Mesenchymal stem cell (in vitro differentiated cells and primary cell): Measurements from ENCODE around the gene IST1.

Experiments
- DNase-seq: peaks from one replicate; pipeline ENCODE4 v3.0.0-alpha.2; 2013
- H2AFZ ChIP-seq: one replicate; pipeline ENCODE4 v1.6.1; 2013; ENCODE audit warnings: low read depth, mild to moderate bottlenecking, control low read depth, inconsistent platforms, low read length, moderate library complexity
- H2AK5ac ChIP-seq: 2 replicates; pipeline ENCODE4 v1.6.1; 2013; ENCODE audit warnings: low read length, moderate library complexity, mild to moderate bottlenecking, inconsistent platforms; ENCODE audit not compliant: severe bottlenecking
- H2BK120ac ChIP-seq: one replicate; pipeline ENCODE4 v1.6.1; 2013; ENCODE audit warnings: low read depth, mild to moderate bottlenecking, inconsistent platforms, low read length, moderate library complexity
- H2BK12ac ChIP-seq, 2 experiments: one replicate each; pipeline ENCODE4 v1.6.1; 2013; ENCODE audit warnings: inconsistent platforms in 2 of 2, low read length in 2 of 2, mild to moderate bottlenecking in 2 of 2, moderate library complexity in 2 of 2, control low read depth in 1 of 2
- H2BK15ac ChIP-seq: one replicate; pipeline ENCODE4 v1.6.1; 2013; ENCODE audit warnings: mild to moderate bottlenecking, low read depth, inconsistent platforms; ENCODE audit not compliant: poor library complexity, severe bottlenecking
- H2BK5ac ChIP-seq: 2 replicates; pipeline ENCODE4 v1.6.1; 2013; ENCODE audit warnings: low read depth, mild to moderate bottlenecking, low read length, control low read depth, inconsistent platforms; ENCODE audit not compliant: poor library complexity, severe bottlenecking
- H3K14ac ChIP-seq, 2 experiments: one replicate each; pipeline ENCODE4 v1.6.1; 2013; ENCODE audit warnings: inconsistent platforms in 2 of 2, low read length in 2 of 2, control low read depth in 1 of 2, mild to moderate bottlenecking in 1 of 2, moderate library complexity in 1 of 2
- H3K18ac ChIP-seq, 2 experiments: one replicate each; pipeline ENCODE4 v1.6.1; 2013; ENCODE audit warnings: inconsistent platforms in 2 of 2, low read length in 2 of 2, control low read depth in 1 of 2, low read depth in 1 of 2, mild to moderate bottlenecking in 1 of 2
- H3K23ac ChIP-seq, 2 experiments: one replicate each; pipeline ENCODE4 v1.6.1; 2013; ENCODE audit warnings: inconsistent platforms in 2 of 2, low read length in 2 of 2, mild to moderate bottlenecking in 2 of 2, moderate library complexity in 2 of 2, control low read depth in 1 of 2
- H3K27ac ChIP-seq: 2 replicates; pipeline ENCODE4 v1.5.1; 2013; ENCODE audit warnings: mild to moderate bottlenecking, moderate library complexity, low read length, control low read depth, inconsistent platforms; ENCODE audit not compliant: poor library complexity, severe bottlenecking
- H3K27me3 ChIP-seq, 2 experiments: 2 replicates each; pipeline versions ENCODE4 v1.6.1 to v1.7.0; 2013; ENCODE audit warnings: low read length in 2 of 2, mild to moderate bottlenecking in 2 of 2, moderate library complexity in 2 of 2, control low read depth in 1 of 2, inconsistent platforms in 1 of 2; ENCODE audit not compliant: control insufficient read depth in 1 of 2, insufficient read depth in 1 of 2
- H3K36me3 ChIP-seq, 2 experiments: 2 replicates each; pipeline versions ENCODE4 v1.6.1 to v1.7.0; 2013; ENCODE audit warnings: low read length in 2 of 2, control low read depth in 1 of 2, inconsistent platforms in 1 of 2, low read depth in 1 of 2, mild to moderate bottlenecking in 1 of 2; ENCODE audit not compliant: insufficient read depth in 2 of 2, control insufficient read depth in 1 of 2
- H3K4ac ChIP-seq, 2 experiments: one replicate each; pipeline ENCODE4 v1.6.1; 2013; ENCODE audit warnings: inconsistent platforms in 2 of 2, low read length in 2 of 2, mild to moderate bottlenecking in 2 of 2, moderate library complexity in 2 of 2, control low read depth in 1 of 2, low read depth in 1 of 2
- H3K4me1 ChIP-seq: 2 replicates; pipeline ENCODE4 v1.6.1; 2013; ENCODE audit warnings: low read depth, low read length, control low read depth; ENCODE audit not compliant: control insufficient read depth, insufficient read depth
- H3K4me2 ChIP-seq: 2 replicates; pipeline ENCODE4 v1.6.1; 2013; ENCODE audit warnings: low read length, mild to moderate bottlenecking, inconsistent platforms; ENCODE audit not compliant: poor library complexity, severe bottlenecking
- H3K4me3 ChIP-seq, 2 experiments: 2 replicates each; pipeline versions ENCODE4 v1.5.1 to v1.7.0; 2013; ENCODE audit warnings: low read length in 2 of 2, mild to moderate bottlenecking in 2 of 2, control low read depth in 1 of 2, low read depth in 1 of 2; ENCODE audit not compliant: insufficient read depth in 1 of 2
- H3K79me1 ChIP-seq: replicated peaks from 2 replicates; pipeline ENCODE4 v1.6.1; 2013; ENCODE audit warnings: mild to moderate bottlenecking, control low read depth, low read length, inconsistent platforms; ENCODE audit not compliant: poor library complexity, severe bottlenecking
- H3K9ac ChIP-seq: 2 replicates; pipeline ENCODE4 v1.7.0; 2013; ENCODE audit warnings: mild to moderate bottlenecking, low read length, moderate library complexity
- H3K9me3 ChIP-seq: 2 replicates; pipeline ENCODE4 v1.7.0; 2013; ENCODE audit warnings: mild to moderate bottlenecking, low read length; ENCODE audit not compliant: control insufficient read depth
- H4K8ac ChIP-seq: one replicate; pipeline ENCODE4 v1.6.1; 2013; ENCODE audit warnings: inconsistent platforms, mild to moderate bottlenecking, low read length, moderate library complexity
- H4K91ac ChIP-seq: one replicate; pipeline ENCODE4 v1.6.1; 2013; ENCODE audit warnings: mild to moderate bottlenecking, low read length, inconsistent platforms
- WGBS: methylation state at CpG from one replicate; pipeline ENCODE4 v1.1.7; 2013; ENCODE audit warnings: mixed read lengths; 5-methylcytosine and 5-hydroxymethylcytosine counted together

IST1 gene

GRCh38 chr16:71852561-71852960 lies 42.8 kb upstream of the IST1 start:
- no peak overlapping the region for H3K18ac ChIP-seq
- no peak for DNase-seq
- H3K9ac ChIP-seq, result peak overlapping the region; percentile 60
- no peak overlapping the region for H3K4me2 ChIP-seq
- H4K8ac ChIP-seq, result no peak overlapping the region
- H3K14ac ChIP-seq, result no peak overlapping the region
- H3K27me3 ChIP-seq, result no peaks in the 10 kb centered on the region
- no peaks in the 10 kb centered on the region for H3K9me3 ChIP-seq
- peaks cover 12% of the 10 kb centered on the region for H3K4me1 ChIP-seq
- no peak overlapping the region for H3K27ac ChIP-seq
- no peak overlapping the region for H2AFZ ChIP-seq
- no peak overlapping the region for H2BK15ac ChIP-seq
- H4K91ac ChIP-seq, result no peak overlapping the region
- no peak overlapping the region for H3K23ac ChIP-seq
- H3K79me1 ChIP-seq, result peaks cover 64% of the 10 kb centered on the region
- 97% methylated on average over 4 of the region's 4 CpGs for WGBS
- peak overlapping the region in 1 of 2 experiments; percentile 39 for H3K4me3 ChIP-seq
- no peak overlapping the region for H3K4ac ChIP-seq
- H2BK5ac ChIP-seq, result no peak overlapping the region
- no peak overlapping the region for H2AK5ac ChIP-seq
- H3K36me3 ChIP-seq, result peaks cover 51 to 78% of the 10 kb centered on the region in 2 experiments
- no peak overlapping the region for H2BK12ac ChIP-seq
- no peak overlapping the region for H2BK120ac ChIP-seq

GRCh38 chr16:71853413-71853812 lies 41.9 kb upstream of the IST1 start:
- no peak overlapping the region for H2BK12ac ChIP-seq
- H3K4me1 ChIP-seq, result peaks cover 15% of the 10 kb centered on the region
- 91% methylated on average over 2 of the region's 4 CpGs for WGBS
- H3K4ac ChIP-seq, result no peak overlapping the region
- peaks cover 54 to 70% of the 10 kb centered on the region in 2 experiments for H3K36me3 ChIP-seq
- H4K91ac ChIP-seq, result no peak overlapping the region
- peak overlapping the region; percentile 61 for H2AK5ac ChIP-seq
- H4K8ac ChIP-seq, result no peak overlapping the region
- H3K4me2 ChIP-seq, result no peak overlapping the region
- H3K9ac ChIP-seq, result no peak overlapping the region
- peaks cover 60% of the 10 kb centered on the region for H3K79me1 ChIP-seq
- no peak overlapping the region for H3K23ac ChIP-seq
- H2BK5ac ChIP-seq, result no peak overlapping the region
- no peak overlapping the region for H3K18ac ChIP-seq
- no peak overlapping the region for H2BK120ac ChIP-seq
- H3K4me3 ChIP-seq, result no peak overlapping the region
- no peak overlapping the region for H3K14ac ChIP-seq
- no peak overlapping the region for H3K27ac ChIP-seq
- DNase-seq, result no peak
- no peaks in the 10 kb centered on the region for H3K27me3 ChIP-seq
- H2AFZ ChIP-seq, result no peak overlapping the region
- no peaks in the 10 kb centered on the region for H3K9me3 ChIP-seq
- no peak overlapping the region for H2BK15ac ChIP-seq

GRCh38 chr16:71854369-71854948 lies 40.9 kb upstream of the IST1 start:
- no peak overlapping the region for H2BK12ac ChIP-seq
- no peak overlapping the region for H2AFZ ChIP-seq
- H3K9me3 ChIP-seq, result no peaks in the 10 kb centered on the region
- H3K36me3 ChIP-seq, result peaks cover 47 to 70% of the 10 kb centered on the region in 2 experiments
- no peak for DNase-seq
- H3K4ac ChIP-seq, result no peak overlapping the region
- H2AK5ac ChIP-seq, result peak overlapping the region; percentile 11
- no peak overlapping the region for H3K14ac ChIP-seq
- peaks cover 54% of the 10 kb centered on the region for H3K79me1 ChIP-seq
- no peak overlapping the region for H2BK5ac ChIP-seq
- H4K8ac ChIP-seq, result no peak overlapping the region
- no peak overlapping the region for H4K91ac ChIP-seq
- no peak overlapping the region for H3K23ac ChIP-seq
- 100% methylated on average over 3 of the region's 4 CpGs for WGBS
- no peak overlapping the region for H3K4me2 ChIP-seq
- peaks cover 15% of the 10 kb centered on the region for H3K4me1 ChIP-seq
- H3K18ac ChIP-seq, result no peak overlapping the region
- H3K27me3 ChIP-seq, result no peaks in the 10 kb centered on the region
- peak overlapping the region; percentile 64 for H3K27ac ChIP-seq
- no peak overlapping the region for H2BK15ac ChIP-seq
- no peak overlapping the region for H2BK120ac ChIP-seq
- no peak overlapping the region for H3K9ac ChIP-seq
- no peak overlapping the region for H3K4me3 ChIP-seq

GRCh38 chr16:71855937-71856662 lies 39.2 kb upstream of the IST1 start:
- peaks cover 44 to 67% of the 10 kb centered on the region in 2 experiments for H3K36me3 ChIP-seq
- no peaks in the 10 kb centered on the region for H3K27me3 ChIP-seq
- no peak overlapping the region for H3K4me2 ChIP-seq
- H3K27ac ChIP-seq, result no peak overlapping the region
- H3K4me1 ChIP-seq, result peaks cover 24% of the 10 kb centered on the region
- H3K4ac ChIP-seq, result no peak overlapping the region
- no peak overlapping the region for H2BK15ac ChIP-seq
- H3K9ac ChIP-seq, result no peak overlapping the region
- no peak overlapping the region for H3K23ac ChIP-seq
- DNase-seq, result no peak
- no peaks in the 10 kb centered on the region for H3K9me3 ChIP-seq
- H3K14ac ChIP-seq, result no peak overlapping the region
- H3K79me1 ChIP-seq, result peaks cover 45% of the 10 kb centered on the region
- no peak overlapping the region for H2BK12ac ChIP-seq
- H2BK5ac ChIP-seq, result no peak overlapping the region
- H3K4me3 ChIP-seq, result no peak overlapping the region
- no peak overlapping the region for H2AFZ ChIP-seq
- WGBS, result 96% methylated on average over 5 of the region's 5 CpGs
- H4K91ac ChIP-seq, result no peak overlapping the region
- no peak overlapping the region for H2AK5ac ChIP-seq
- H4K8ac ChIP-seq, result no peak overlapping the region
- H3K18ac ChIP-seq, result no peak overlapping the region
- H2BK120ac ChIP-seq, result no peak overlapping the region
